Measurements from ENCODE around the gene ATP5ME. TPM values are rescaled to one million over a fixed set of nuclear protein-coding genes. Genes with fewer than 3 reads are reported as not detected.

Gene ATP5ME
- total and polyA plus RNA-seq, 4 experiments from 2014 or later = 137 to 542 (median 285) TPM

GRCh38 chr4:685679-686412, 11.8 kb upstream of the ATP5ME start:
- Mint-ChIP-seq H3K27me3 (peaks cover 0 to 14% of the 10 kb centered on the region in 2 donors), H3K9me3 (peaks cover 0 to 2% (median 0%) of the 10 kb centered on the region in 8 donors), H3K36me3 (no peaks in the 10 kb centered on the region), H3K27ac (peak overlapping the region in 1 of 7 donors; percentile 66), H3K4me3 (peak overlapping the region in 1 of 8 donors; percentile 17), H3K4me1 (peaks cover 0 to 11% (median 6%) of the 10 kb centered on the region in 4 donors)
- peaks cover 10% of the 10 kb centered on the region for H3K4me1 ChIP-seq (ENCODE audit: insufficient read depth, low read length)
- H3K4me3 ChIP-seq (ENCODE audit: low read length in 2 of 2) = no peak overlapping the region
- CTCF ChIA-PET (ENCODE audit: partially characterized antibody) = no interaction called here
- intact Hi-C loops (cut with micrococcal nuclease) = no loop called here
- H3K27me3 ChIP-seq (ENCODE audit: insufficient read depth, low read length) = no peaks in the 10 kb centered on the region
- H3K9me3 ChIP-seq (ENCODE audit: control insufficient read depth in 1 of 2, low read length in 2 of 2) = no peaks in the 10 kb centered on the region
- POLR2A ChIA-PET (ENCODE audit: partially characterized antibody) = no interaction called here
- no peaks in the 10 kb centered on the region for H3K36me3 ChIP-seq (ENCODE audit: insufficient read depth, low read length)
- H3K27ac ChIP-seq (ENCODE audit: low read depth, low read length) = no peak overlapping the region
- peak in 1 of 5 donors; percentile 28 for DNase-seq

- DNase-seq = peak in 1 of 5 donors; percentile 10
- Mint-ChIP-seq H3K27me3 (peaks cover 0 to 8% of the 10 kb centered on the region in 2 donors), H3K27ac (peak overlapping the region in 1 of 7 donors; percentile 66), H3K4me3 (peak overlapping the region in 2 of 8 donors; percentile 10 to 43), H3K9me3 (peaks cover 0 to 2% (median 0%) of the 10 kb centered on the region in 8 donors), H3K4me1 (peaks cover 0 to 19% (median 11%) of the 10 kb centered on the region in 4 donors), H3K36me3 (no peaks in the 10 kb centered on the region)
- H3K27me3 ChIP-seq (ENCODE audit: insufficient read depth, low read length) = no peaks in the 10 kb centered on the region
- intact Hi-C loops (cut with micrococcal nuclease) = no loop called here
- ChIA-PET CTCF (ENCODE audit: partially characterized antibody) (no interaction called here), POLR2A (ENCODE audit: partially characterized antibody) (no interaction called here)
- H3K4me1 ChIP-seq (ENCODE audit: insufficient read depth, low read length) = peaks cover 19% of the 10 kb centered on the region
- H3K9me3 ChIP-seq (ENCODE audit: control insufficient read depth in 1 of 2, low read length in 2 of 2) = no peaks in the 10 kb centered on the region
- H3K36me3 ChIP-seq (ENCODE audit: insufficient read depth, low read length) = no peaks in the 10 kb centered on the region
- no peak overlapping the region for H3K27ac ChIP-seq (ENCODE audit: low read depth, low read length)
- H3K4me3 ChIP-seq (ENCODE audit: low read length in 2 of 2) = no peak overlapping the region
These were observed 10.7 kb upstream of the ATP5ME start for GRCh38 chr4:684623-685327.

GRCh38 chr4:683982-684622, 10.0 kb upstream of the ATP5ME start:
- H3K27ac ChIP-seq (ENCODE audit: low read depth, low read length) = no peak overlapping the region

GRCh38 chr4:683247-683897, 9.3 kb upstream of the ATP5ME start:
- Mint-ChIP-seq H3K27me3 (peaks cover 0 to 8% of the 10 kb centered on the region in 2 donors), H3K36me3 (no peaks in the 10 kb centered on the region), H3K9me3 (peaks cover 0 to 2% (median 0%) of the 10 kb centered on the region in 8 donors), H3K27ac (no peak overlapping the region), H3K4me3 (no peak overlapping the region), H3K4me1 (peaks cover 0 to 19% (median 11%) of the 10 kb centered on the region in 4 donors)
- Histone ChIP-seq H3K27me3 (ENCODE audit: insufficient read depth, low read length) (no peaks in the 10 kb centered on the region), H3K4me1 (ENCODE audit: insufficient read depth, low read length) (peaks cover 14% of the 10 kb centered on the region), H3K4me3 (ENCODE audit: low read length in 2 of 2) (no peak overlapping the region), H3K36me3 (ENCODE audit: insufficient read depth, low read length) (no peaks in the 10 kb centered on the region), H3K27ac (ENCODE audit: low read depth, low read length) (no peak overlapping the region), H3K9me3 (ENCODE audit: control insufficient read depth in 1 of 2, low read length in 2 of 2) (no peaks in the 10 kb centered on the region)
- POLR2A ChIA-PET (ENCODE audit: partially characterized antibody) = interaction anchor here (1.5 kb wide), 1 partner anchor 9 kb away, joined by 7 read pairs; the partner anchor contains the start of gene MYL5
- peak in 1 of 5 donors; percentile 45 for DNase-seq
- intact Hi-C loops (cut with micrococcal nuclease) = no loop called here
- CTCF ChIA-PET (ENCODE audit: partially characterized antibody) = interaction anchor here (0.7 kb wide), 1 partner anchor 17 kb away, joined by 3 read pairs; no protein-coding TSS in a partner anchor

More at GRCh38 chr4:683982-684622, 10.0 kb upstream of the ATP5ME start:
- peaks cover 19% of the 10 kb centered on the region for H3K4me1 ChIP-seq (ENCODE audit: insufficient read depth, low read length)
- ChIA-PET CTCF (ENCODE audit: partially characterized antibody) (interaction anchor here (0.7 kb wide), 1 partner anchor 18 kb away, joined by 3 read pairs; no protein-coding TSS in a partner anchor), POLR2A (ENCODE audit: partially characterized antibody) (interaction anchor here (1.5 kb wide), 1 partner anchor 9 kb away, joined by 7 read pairs; the partner anchor contains the start of gene MYL5)
- H3K27me3 ChIP-seq (ENCODE audit: insufficient read depth, low read length) = no peaks in the 10 kb centered on the region
- Mint-ChIP-seq H3K4me1 (peaks cover 0 to 19% (median 11%) of the 10 kb centered on the region in 4 donors), H3K36me3 (no peaks in the 10 kb centered on the region), H3K4me3 (no peak overlapping the region), H3K27ac (no peak overlapping the region), H3K27me3 (peaks cover 0 to 8% of the 10 kb centered on the region in 2 donors), H3K9me3 (peaks cover 0 to 2% (median 0%) of the 10 kb centered on the region in 8 donors)
- H3K4me3 ChIP-seq (ENCODE audit: low read length in 2 of 2) = no peak overlapping the region
- intact Hi-C loops (cut with micrococcal nuclease) = no loop called here
- H3K36me3 ChIP-seq (ENCODE audit: insufficient read depth, low read length) = no peaks in the 10 kb centered on the region
- no peaks in the 10 kb centered on the region for H3K9me3 ChIP-seq (ENCODE audit: control insufficient read depth in 1 of 2, low read length in 2 of 2)
- DNase-seq = peak in 2 of 5 donors; percentile 37 to 42

- Mint-ChIP-seq H3K9me3 (peaks cover 0 to 2% (median 0%) of the 10 kb centered on the region in 8 donors), H3K4me3 (peak overlapping the region in 5 of 8 donors; percentile 10 to 67 (median 53)), H3K27me3 (peaks cover 0 to 5% of the 10 kb centered on the region in 2 donors), H3K27ac (peak overlapping the region in 1 of 7 donors; percentile 63), H3K4me1 (peaks cover 2 to 21% (median 10%) of the 10 kb centered on the region in 4 donors), H3K36me3 (no peaks in the 10 kb centered on the region)
- Histone ChIP-seq H3K27ac (ENCODE audit: low read depth, low read length) (no peak overlapping the region), H3K4me3 (ENCODE audit: low read length in 2 of 2) (no peak overlapping the region), H3K9me3 (ENCODE audit: control insufficient read depth in 1 of 2, low read length in 2 of 2) (no peaks in the 10 kb centered on the region), H3K27me3 (ENCODE audit: insufficient read depth, low read length) (no peaks in the 10 kb centered on the region), H3K36me3 (ENCODE audit: insufficient read depth, low read length) (no peaks in the 10 kb centered on the region), H3K4me1 (ENCODE audit: insufficient read depth, low read length) (peaks cover 13% of the 10 kb centered on the region)
- CTCF ChIA-PET (ENCODE audit: partially characterized antibody) = no interaction called here
- intact Hi-C loops (cut with micrococcal nuclease) = no loop called here
- POLR2A ChIA-PET (ENCODE audit: partially characterized antibody) = interaction anchor here (1.5 kb wide), 1 partner anchor 8 kb away, joined by 7 read pairs; the partner anchor contains the start of gene MYL5
- peak in 1 of 5 donors; percentile 19 for DNase-seq
These were observed 8.6 kb upstream of the ATP5ME start for GRCh38 chr4:682490-683172.

- peak overlapping the region in 2 of 8 donors; percentile 59 to 69 for H3K4me3 Mint-ChIP-seq
- ChIA-PET POLR2A (ENCODE audit: partially characterized antibody) (no interaction called here), CTCF (ENCODE audit: partially characterized antibody) (no interaction called here)
- no peaks in the 10 kb centered on the region for H3K9me3 ChIP-seq (ENCODE audit: control insufficient read depth in 1 of 2, low read length in 2 of 2)
- H3K27me3 ChIP-seq (ENCODE audit: insufficient read depth, low read length) = no peaks in the 10 kb centered on the region
- DNase-seq = peak; percentile 39 to 60 (median 49)
- peaks cover 0 to 2% (median 0%) of the 10 kb centered on the region in 8 donors for H3K9me3 Mint-ChIP-seq
- H3K27ac Mint-ChIP-seq = no peak overlapping the region
- no peak overlapping the region for H3K4me3 ChIP-seq (ENCODE audit: low read length in 2 of 2)
- intact Hi-C loops (cut with micrococcal nuclease) = no loop called here
- peaks cover 0 to 3% of the 10 kb centered on the region in 2 donors for H3K27me3 Mint-ChIP-seq
- no peak overlapping the region for H3K27ac ChIP-seq (ENCODE audit: low read depth, low read length)
- peaks cover 2 to 20% (median 10%) of the 10 kb centered on the region in 4 donors for H3K4me1 Mint-ChIP-seq
- no peaks in the 10 kb centered on the region for H3K36me3 Mint-ChIP-seq
- no peaks in the 10 kb centered on the region for H3K36me3 ChIP-seq (ENCODE audit: insufficient read depth, low read length)
- peaks cover 13% of the 10 kb centered on the region for H3K4me1 ChIP-seq (ENCODE audit: insufficient read depth, low read length)
These were observed 7.8 kb upstream of the ATP5ME start for GRCh38 chr4:681736-682451.

All from CD4-positive, alpha-beta memory T cell (primary cell).